ENCODE measurements around the gene SLC23A2.

- TF ChIP-seq CTCF (IDR thresholded peaks at IDR 0.05; ENCODE audit: low read depth, low read length, missing input control) (no peak), TAF1 (conservative IDR thresholded peaks at IDR 0.05) (no peak), RAD21 (IDR thresholded peaks at IDR 0.05) (no peak), ATF3 (IDR thresholded peaks at IDR 0.05) (no peak), MAX (IDR thresholded peaks at IDR 0.05) (no peak), REST (IDR thresholded peaks at IDR 0.05) (no peak), NR2F2 (IDR thresholded peaks at IDR 0.05) (no peak), YY1 (IDR thresholded peaks at IDR 0.05) (no peak), GABPA (IDR thresholded peaks at IDR 0.05 in 1 of 2, conservative IDR thresholded peaks at IDR 0.05 in 1 of 2) (no peak), RXRA (IDR thresholded peaks at IDR 0.05) (no peak), ZBTB33 (IDR thresholded peaks at IDR 0.05) (no peak)
These were observed 106.9 kb downstream of the SLC23A2 start for GRCh38 chr20:4894409-4894808.

All from liver (tissue), 3 donors.